Measurements from ENCODE around the gene PLEKHA7. TPM values are rescaled to one million over a fixed set of nuclear protein-coding genes. Genes with fewer than 3 reads are reported as not detected.

The PLEKHA7 gene
- total and polyA plus RNA-seq, 2 of the 8 experiments (the other 6 are each of a cell fraction or from before 2014, with no cell fraction given), result 11.4 to 25.6 TPM

- Histone ChIP-seq H4K8ac (ENCODE audit: extremely low read depth, insufficient read depth, low read length) (no peak overlapping the region), H3K14ac (ENCODE audit: insufficient read length) (no peak overlapping the region), H3K23me2 (ENCODE audit: low read depth, low read length) (peaks cover 3% of the 10 kb centered on the region; the same call in 1 of the 2 replicates), H2BK5ac (ENCODE audit: low read depth, low read length) (no peak overlapping the region), H4K91ac (replicated peaks; ENCODE audit: insufficient read length, low read length) (no peak overlapping the region), H4K5ac (ENCODE audit: insufficient read length, low read depth, low read length) (no peak overlapping the region), H3K23ac (ENCODE audit: insufficient read length) (no peak overlapping the region), H3K56ac (replicated peaks; ENCODE audit: insufficient read length, low read depth, low read length) (peak overlapping the region; percentile 17), H2AFZ (ENCODE audit: low read length) (no peak overlapping the region), H3K79me1 (ENCODE audit: low read depth, low read length) (no peaks in the 10 kb centered on the region), H3K4me2 (ENCODE audit: insufficient read depth in 1 of 2, low read depth in 2 of 2, low read length in 2 of 2) (no peak overlapping the region), H3K4me3 (ENCODE audit: extremely low read depth in 1 of 4, insufficient read depth in 2 of 4, low read depth in 3 of 4, low read length in 4 of 4) (no peak overlapping the region), H3K9ac (replicated peaks in 1 of 4; ENCODE audit: extremely low read depth in 1 of 4, low read depth in 3 of 4, low read length in 3 of 4) (no peak overlapping the region), H3K27me3 (replicated peaks in 1 of 4; ENCODE audit: control insufficient read depth in 3 of 4, extremely low read depth in 1 of 4, insufficient read depth in 3 of 4, low read length in 3 of 4) (no peaks in the 10 kb centered on the region), H3K9me3 (ENCODE audit: insufficient read depth in 2 of 2, low read depth in 1 of 2, low read length in 1 of 2) (no peaks in the 10 kb centered on the region), H2BK120ac (replicated peaks; ENCODE audit: low read depth, low read length) (no peak overlapping the region), H3K79me2 (ENCODE audit: control insufficient read depth in 1 of 2, insufficient read depth in 2 of 2, low read length in 2 of 2) (no peaks in the 10 kb centered on the region), H3K4me1 (replicated peaks in 1 of 4; ENCODE audit: control insufficient read depth in 3 of 4, insufficient read depth in 4 of 4, low read length in 3 of 4) (no peaks in the 10 kb centered on the region; a peak in 1 of 7 replicates), H2BK15ac (ENCODE audit: low read length) (no peak overlapping the region), H2BK12ac (ENCODE audit: low read depth, low read length) (no peak overlapping the region), H3K27ac (ENCODE audit: low read depth, low read length) (no peak overlapping the region), H3K36me3 (ENCODE audit: control insufficient read depth in 2 of 4, insufficient read depth in 4 of 4, low read length in 3 of 4) (no peaks in the 10 kb centered on the region), H4K20me1 (replicated peaks in 1 of 2; ENCODE audit: control insufficient read depth in 1 of 2, insufficient read depth in 2 of 2, low read length in 2 of 2) (peaks cover 3 to 4% of the 10 kb centered on the region in 2 experiments), H2AK5ac (ENCODE audit: low read depth, low read length) (no peak overlapping the region), H3K18ac (ENCODE audit: extremely low read depth, low read length) (no peak overlapping the region), H3K4ac (replicated peaks; ENCODE audit: insufficient read length, low read depth, low read length) (no peak overlapping the region), H2BK20ac (ENCODE audit: low read length) (no peak overlapping the region)
- no peak for DNase-seq (ENCODE audit: low read depth in 1 of 2, low spot score in 2 of 2)
- WGBS, 2 experiments (ENCODE audit: extremely low coverage in 1 of 2, insufficient coverage in 1 of 2, insufficient read length in 1 of 2, insufficient replicate concordance in 2 of 2, low coverage in 1 of 2, low lambda C conversion rate in 2 of 2, missing lambda C conversion rate in 1 of 2), result 90% methylated on average over 2 of the region's 2 CpGs; no CpG with 5 or more reads in 1 of the 2 experiments
- FAIRE-seq, result no peak
- CTCF ChIA-PET (ENCODE audit: partially characterized antibody), result interaction anchor here (0.8 to 10.7 kb wide), 22 partner anchors 9 to 892 kb away, joined by 3 to 119 read pairs (median 8); no protein-coding TSS in a partner anchor
- POLR2A ChIA-PET (ENCODE audit: partially characterized antibody), result interaction anchor here (1.3 to 3.1 kb wide), 4 partner anchors 18 to 293 kb away, joined by 4 to 11 read pairs (median 4); partner anchors contain the start of genes C11orf58 and RPS13
- TF ChIP-seq BACH1 (IDR thresholded peaks at IDR 0.05; ENCODE audit: low read length) (no peak), SP1 (IDR thresholded peaks at IDR 0.05; ENCODE audit: low read depth, low read length) (no peak), CTCF (IDR thresholded peaks at IDR 0.05; ENCODE audit: control extremely low read depth in 1 of 3, insufficient read depth in 1 of 3, low read depth in 1 of 3, low read length in 3 of 3) (no peak), EZH2 (IDR thresholded peaks at IDR 0.05; ENCODE audit: low read depth, low read length, severe bottlenecking) (no peak), GABPA (IDR thresholded peaks at IDR 0.05; ENCODE audit: borderline replicate concordance, insufficient read depth, low read length) (no peak), ATF3 (IDR thresholded peaks at IDR 0.05; ENCODE audit: insufficient read depth, low read depth, low read length) (no peak), RXRA (IDR thresholded peaks at IDR 0.05; ENCODE audit: insufficient read depth, low read depth, low read length) (no peak), NANOG (IDR thresholded peaks at IDR 0.05; ENCODE audit: insufficient read depth, low read depth, low read length, poor library complexity, severe bottlenecking) (no peak), PHF8 (conservative IDR thresholded peaks at IDR 0.05; ENCODE audit: low read depth, low read length) (no peak), SP4 (IDR thresholded peaks at IDR 0.05; ENCODE audit: low read length) (no peak), CHD1 (IDR thresholded peaks at IDR 0.05; ENCODE audit: low read depth, low read length) (no peak)
These were observed 230.1 kb downstream of the PLEKHA7 start for GRCh38 chr11:16784097-16784496.
